WTC11 (cell line): ENCODE results near the gene ZCCHC18. TPM values are rescaled to one million over a fixed set of nuclear protein-coding genes. Genes with fewer than 3 reads are reported as not detected.
A peak's percentile ranks its signal among the peaks of the same experiment; 100 is the strongest.

ENCODE experiments used
- ATAC-seq: fragments of 200-7000 bp; cut with Tn5 transposase; 2 replicates; pipeline ENCODE4 v1.10.0; 2021; ENCODE audit warnings: mild to moderate bottlenecking, moderate library complexity
- CTCF ChIA-PET: fragments of 300-600 bp; sonication (Branson Sonifier 250); formaldehyde crosslinking; loops from one replicate; lab custom pipeline; 2021; ENCODE audit warnings: antibody characterized with exemption; lab: Charles Lee
- POLR2A ChIA-PET: fragments of 350-600 bp; sonication (Branson Sonifier 250); formaldehyde crosslinking; loops from one replicate; lab custom pipeline; 2021; ENCODE audit warnings: antibody characterized with exemption; lab: Charles Lee
- DNase-seq: peaks from one replicate; pipeline ENCODE4 v3.0.0; 2021; ENCODE audit warnings: low spot score
- H3K27ac Mint-ChIP-seq: 2 replicates; pipeline ENCODE4 v1.8.0; 2021; ENCODE audit warnings: mixed read lengths
- H3K27me3 Mint-ChIP-seq: 2 replicates; pipeline ENCODE4 v1.8.0; 2021; ENCODE audit warnings: low read depth, mild to moderate bottlenecking, moderate library complexity, mixed read lengths
- H3K36me3 Mint-ChIP-seq: 2 replicates; pipeline ENCODE4 v1.8.0; 2021; ENCODE audit warnings: mixed read lengths
- H3K4me1 Mint-ChIP-seq: 2 replicates; pipeline ENCODE4 v1.8.0; 2022; ENCODE audit warnings: mixed read lengths
- H3K4me3 Mint-ChIP-seq: 2 replicates; pipeline ENCODE4 v1.8.0; 2021; ENCODE audit warnings: mild to moderate bottlenecking, moderate library complexity, mixed read lengths
- H3K9me3 Mint-ChIP-seq: 2 replicates; pipeline ENCODE4 v1.8.0; 2021; ENCODE audit warnings: mixed read lengths
- ARID4B ChIP-seq: sonication (generic); formaldehyde crosslinking; IDR thresholded peaks from 2 replicates; pipeline ENCODE4 v1.8.0; 2023; ENCODE audit warnings: missing genetic modification reagents, mild to moderate bottlenecking, borderline replicate concordance
- E2F1 ChIP-seq: sonication (generic); formaldehyde crosslinking; IDR thresholded peaks from 2 replicates; pipeline ENCODE4 v1.8.0; 2022; ENCODE audit warnings: mild to moderate bottlenecking, missing genetic modification reagents
- EMX1 ChIP-seq: fragments of 250-450 bp; sonication (Bioruptor Pico); IDR thresholded peaks from 2 replicates; pipeline ENCODE4 v1.8.0; 2021; ENCODE audit warnings: mild to moderate bottlenecking
- FOXJ3 ChIP-seq: sonication (generic); formaldehyde crosslinking; IDR thresholded peaks from 2 replicates; pipeline ENCODE4 v1.9.0; 2021; ENCODE audit warnings: missing genetic modification reagents, mild to moderate bottlenecking, borderline replicate concordance
- GRHL2 ChIP-seq: fragments of 250-450 bp; sonication (Bioruptor Pico); IDR thresholded peaks from 2 replicates; pipeline ENCODE4 v1.8.0; 2022; ENCODE audit warnings: mild to moderate bottlenecking, moderate library complexity; ENCODE audit not compliant: insufficient replicate concordance, severe bottlenecking
- GTF2I ChIP-seq: fragments of 250-450 bp; sonication (Bioruptor Pico); conservative IDR thresholded peaks from 2 replicates; pipeline ENCODE4 v1.4.0; 2021; ENCODE audit warnings: mild to moderate bottlenecking
- IRF1 ChIP-seq: sonication (generic); formaldehyde crosslinking; IDR thresholded peaks from 2 replicates; pipeline ENCODE4 v1.8.0; 2023; ENCODE audit warnings: missing genetic modification reagents
- JUN ChIP-seq: sonication (generic); formaldehyde crosslinking; IDR thresholded peaks from 2 replicates; pipeline ENCODE4 v1.8.0; 2023; ENCODE audit warnings: mild to moderate bottlenecking, missing genetic modification reagents
- NFE2L1 ChIP-seq: sonication (generic); formaldehyde crosslinking; IDR thresholded peaks from 2 replicates; pipeline ENCODE4 v1.8.1; 2023; ENCODE audit warnings: missing genetic modification reagents
- NR1H2 ChIP-seq: sonication (generic); formaldehyde crosslinking; IDR thresholded peaks from 2 replicates; pipeline ENCODE4 v1.9.0; 2021; ENCODE audit warnings: mild to moderate bottlenecking, moderate library complexity, missing genetic modification reagents
- OVOL2 ChIP-seq: fragments of 250-450 bp; sonication (Bioruptor Pico); IDR thresholded peaks from 2 replicates; pipeline ENCODE4 v1.9.0; 2021; ENCODE audit warnings: mild to moderate bottlenecking, borderline replicate concordance
- PREB ChIP-seq: sonication (generic); formaldehyde crosslinking; IDR thresholded peaks from 2 replicates; pipeline ENCODE4 v1.8.1; 2022; ENCODE audit warnings: mild to moderate bottlenecking, missing genetic modification reagents, moderate library complexity, borderline replicate concordance
- ZNF232 ChIP-seq: sonication (generic); formaldehyde crosslinking; IDR thresholded peaks from 2 replicates; pipeline ENCODE4 v1.8.0; 2022; ENCODE audit warnings: mild to moderate bottlenecking, missing genetic modification reagents
- ZNF263 ChIP-seq: sonication (generic); formaldehyde crosslinking; IDR thresholded peaks from 2 replicates; pipeline ENCODE4 v1.8.1; 2022; ENCODE audit warnings: low read depth, mild to moderate bottlenecking, moderate library complexity, missing genetic modification reagents
- ZNF317 ChIP-seq: sonication (generic); formaldehyde crosslinking; IDR thresholded peaks from 2 replicates; pipeline ENCODE4 v1.8.1; 2023; ENCODE audit warnings: low read depth, mild to moderate bottlenecking, moderate library complexity, missing genetic modification reagents, borderline replicate concordance
- total RNA-seq: library from RNA; stranded (reverse); gene quantifications from 3 replicates; pipeline ENCODE4 v1.2.3, GENCODE V29; 2021
- TF ChIP-seq, protein P1 (sequence below): fragments of 250-450 bp; sonication (Bioruptor Pico); IDR thresholded peaks from 2 replicates; pipeline ENCODE4 v1.9.0; 2021; ENCODE audit warnings: mild to moderate bottlenecking
- TF ChIP-seq, protein P2 (sequence below): fragments of 200-600 bp; IDR thresholded peaks from 2 replicates; pipeline ENCODE4 v1.8.0; 2022; ENCODE audit warnings: antibody characterized with exemption
- TF ChIP-seq, protein P3 (sequence below): fragments of 250-450 bp; sonication (Bioruptor Pico); IDR thresholded peaks from 2 replicates; pipeline ENCODE4 v1.9.0; 2021; ENCODE audit warnings: moderate library complexity, mild to moderate bottlenecking, inconsistent platforms, borderline replicate concordance

The ZCCHC18 gene
- total RNA-seq, 1 experiment from 2014 or later: 2.3 TPM

DNA sequence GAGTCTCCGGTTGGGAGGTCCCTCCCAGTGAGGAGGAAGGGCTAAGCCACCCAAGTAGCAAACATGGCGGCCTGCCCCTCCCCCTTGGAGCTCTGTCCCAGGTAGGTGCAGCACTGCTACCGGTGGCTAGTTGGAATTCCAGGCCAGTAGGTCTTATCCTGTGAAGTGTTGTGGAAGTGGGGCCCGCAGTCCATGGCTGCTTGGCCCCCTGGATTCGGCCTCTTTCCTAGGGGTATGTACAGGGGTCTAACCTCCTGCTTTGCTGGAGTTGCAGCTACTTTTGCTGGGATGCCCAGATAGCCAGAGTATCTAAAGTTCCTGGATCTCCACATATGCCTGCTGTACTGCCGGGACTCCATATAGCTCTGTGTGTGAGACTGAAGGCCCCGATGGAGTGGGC is 26.4 kb upstream of the ZCCHC18 start:
- CTCF ChIA-PET: no interaction called here
- no peak overlapping the region for H3K27ac Mint-ChIP-seq
- peak; percentile 13 for DNase-seq
- no peak for ATAC-seq
- POLR2A ChIA-PET: no interaction called here
- TF ChIP-seq EMX1 (CRISPR knock-in tag): no peak
- TF ChIP-seq GTF2I: no peak
- TF ChIP-seq JUN (CRISPR knock-in tag): no peak
- TF ChIP-seq, protein P1, sequence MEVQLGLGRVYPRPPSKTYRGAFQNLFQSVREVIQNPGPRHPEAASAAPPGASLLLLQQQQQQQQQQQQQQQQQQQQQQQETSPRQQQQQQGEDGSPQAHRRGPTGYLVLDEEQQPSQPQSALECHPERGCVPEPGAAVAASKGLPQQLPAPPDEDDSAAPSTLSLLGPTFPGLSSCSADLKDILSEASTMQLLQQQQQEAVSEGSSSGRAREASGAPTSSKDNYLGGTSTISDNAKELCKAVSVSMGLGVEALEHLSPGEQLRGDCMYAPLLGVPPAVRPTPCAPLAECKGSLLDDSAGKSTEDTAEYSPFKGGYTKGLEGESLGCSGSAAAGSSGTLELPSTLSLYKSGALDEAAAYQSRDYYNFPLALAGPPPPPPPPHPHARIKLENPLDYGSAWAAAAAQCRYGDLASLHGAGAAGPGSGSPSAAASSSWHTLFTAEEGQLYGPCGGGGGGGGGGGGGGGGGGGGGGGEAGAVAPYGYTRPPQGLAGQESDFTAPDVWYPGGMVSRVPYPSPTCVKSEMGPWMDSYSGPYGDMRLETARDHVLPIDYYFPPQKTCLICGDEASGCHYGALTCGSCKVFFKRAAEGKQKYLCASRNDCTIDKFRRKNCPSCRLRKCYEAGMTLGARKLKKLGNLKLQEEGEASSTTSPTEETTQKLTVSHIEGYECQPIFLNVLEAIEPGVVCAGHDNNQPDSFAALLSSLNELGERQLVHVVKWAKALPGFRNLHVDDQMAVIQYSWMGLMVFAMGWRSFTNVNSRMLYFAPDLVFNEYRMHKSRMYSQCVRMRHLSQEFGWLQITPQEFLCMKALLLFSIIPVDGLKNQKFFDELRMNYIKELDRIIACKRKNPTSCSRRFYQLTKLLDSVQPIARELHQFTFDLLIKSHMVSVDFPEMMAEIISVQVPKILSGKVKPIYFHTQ (CRISPR knock-in tag): no peak
- TF ChIP-seq PREB (CRISPR knock-in tag): no peak
- H3K9me3 Mint-ChIP-seq: no peaks in the 10 kb centered on the region
- no peaks in the 10 kb centered on the region for H3K4me1 Mint-ChIP-seq
- no peaks in the 10 kb centered on the region for H3K36me3 Mint-ChIP-seq
- peaks cover 5% of the 10 kb centered on the region for H3K27me3 Mint-ChIP-seq
- H3K4me3 Mint-ChIP-seq: no peak overlapping the region

- POLR2A ChIA-PET: no interaction called here
- Mint-ChIP-seq H3K27me3 (peaks cover 11% of the 10 kb centered on the region), H3K27ac (no peak overlapping the region), H3K4me3 (no peak overlapping the region), H3K4me1 (no peaks in the 10 kb centered on the region), H3K9me3 (no peaks in the 10 kb centered on the region), H3K36me3 (no peaks in the 10 kb centered on the region)
- peak; percentile 21 for DNase-seq
- CTCF ChIA-PET: interaction anchor here (0.9 to 1.0 kb wide), 2 partner anchors 15 to 38 kb away, joined by 3 to 4 read pairs; no protein-coding TSS in a partner anchor
- TF ChIP-seq E2F1 (CRISPR knock-in tag) (no peak), ZNF232 (no peak), NFE2L1 (CRISPR knock-in tag) (no peak), ZNF317 (CRISPR knock-in tag) (no peak), OVOL2 (no peak), GRHL2 (CRISPR knock-in tag) (no peak)
- TF ChIP-seq, protein P2, sequence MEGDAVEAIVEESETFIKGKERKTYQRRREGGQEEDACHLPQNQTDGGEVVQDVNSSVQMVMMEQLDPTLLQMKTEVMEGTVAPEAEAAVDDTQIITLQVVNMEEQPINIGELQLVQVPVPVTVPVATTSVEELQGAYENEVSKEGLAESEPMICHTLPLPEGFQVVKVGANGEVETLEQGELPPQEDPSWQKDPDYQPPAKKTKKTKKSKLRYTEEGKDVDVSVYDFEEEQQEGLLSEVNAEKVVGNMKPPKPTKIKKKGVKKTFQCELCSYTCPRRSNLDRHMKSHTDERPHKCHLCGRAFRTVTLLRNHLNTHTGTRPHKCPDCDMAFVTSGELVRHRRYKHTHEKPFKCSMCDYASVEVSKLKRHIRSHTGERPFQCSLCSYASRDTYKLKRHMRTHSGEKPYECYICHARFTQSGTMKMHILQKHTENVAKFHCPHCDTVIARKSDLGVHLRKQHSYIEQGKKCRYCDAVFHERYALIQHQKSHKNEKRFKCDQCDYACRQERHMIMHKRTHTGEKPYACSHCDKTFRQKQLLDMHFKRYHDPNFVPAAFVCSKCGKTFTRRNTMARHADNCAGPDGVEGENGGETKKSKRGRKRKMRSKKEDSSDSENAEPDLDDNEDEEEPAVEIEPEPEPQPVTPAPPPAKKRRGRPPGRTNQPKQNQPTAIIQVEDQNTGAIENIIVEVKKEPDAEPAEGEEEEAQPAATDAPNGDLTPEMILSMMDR: 0 out of 2 replicates have a peak, but pooled peaks have one; percentile 26
- ATAC-seq: peak; percentile 47; the same call in 1 of the 2 replicates
These were observed 14.0 kb upstream of the ZCCHC18 start for GRCh38 chrX:104098151-104098808.

DNA sequence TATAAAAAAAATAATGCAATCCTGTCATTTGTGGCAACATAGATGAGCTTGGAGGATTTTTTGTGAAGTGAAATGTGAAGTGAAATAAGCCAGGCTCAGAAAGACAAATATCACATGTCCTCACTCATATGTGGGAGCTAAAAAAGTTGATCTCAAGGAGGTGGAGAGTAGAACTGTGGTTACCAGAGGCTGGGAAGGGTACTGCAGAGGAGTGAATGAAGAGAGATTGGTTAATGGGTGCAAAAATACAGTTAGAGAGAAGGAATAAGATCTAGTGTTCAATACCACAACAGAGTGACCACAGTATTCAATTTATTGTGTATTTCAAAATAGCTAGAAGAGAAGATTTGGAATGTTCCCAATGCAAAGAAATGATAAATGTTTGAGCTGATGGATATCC is 13.4 kb upstream of the ZCCHC18 start:
- ChIA-PET CTCF (interaction anchor here (0.9 to 1.0 kb wide), 2 partner anchors 14 to 38 kb away, joined by 3 to 4 read pairs; no protein-coding TSS in a partner anchor), POLR2A (no interaction called here)
- Mint-ChIP-seq H3K4me3 (no peak overlapping the region), H3K36me3 (no peaks in the 10 kb centered on the region), H3K4me1 (no peaks in the 10 kb centered on the region), H3K9me3 (no peaks in the 10 kb centered on the region), H3K27ac (no peak overlapping the region), H3K27me3 (peaks cover 8% of the 10 kb centered on the region)
- DNase-seq (no peak), ATAC-seq (no peak)
- no peak for TF ChIP-seq ZNF263 (CRISPR knock-in tag)
- no peak for TF ChIP-seq FOXJ3 (CRISPR knock-in tag)
- no peak for TF ChIP-seq NR1H2
- no peak for TF ChIP-seq IRF1 (CRISPR knock-in tag)
- no peak for TF ChIP-seq ARID4B (CRISPR knock-in tag)
- TF ChIP-seq, protein P3, sequence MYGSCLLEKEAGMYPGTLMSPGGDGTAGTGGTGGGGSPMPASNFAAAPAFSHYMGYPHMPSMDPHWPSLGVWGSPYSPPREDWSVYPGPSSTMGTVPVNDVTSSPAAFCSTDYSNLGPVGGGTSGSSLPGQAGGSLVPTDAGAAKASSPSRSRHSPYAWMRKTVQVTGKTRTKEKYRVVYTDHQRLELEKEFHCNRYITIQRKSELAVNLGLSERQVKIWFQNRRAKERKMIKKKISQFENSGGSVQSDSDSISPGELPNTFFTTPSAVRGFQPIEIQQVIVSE (CRISPR knock-in tag): no peak
